ENCODE results near the gene MOB4. TPM values are rescaled to one million over a fixed set of nuclear protein-coding genes. Genes with fewer than 3 reads are reported as not detected.

The MOB4 gene
- total and polyA plus RNA-seq, 10 donors = 15.5 to 38.3 (median 23.7) TPM

- H3K27me3 ChIP-seq (replicated peaks in 1 of 7) = no peaks in the 10 kb centered on the region
- 90 to 99% (median 96%) methylated on average over 2 of the region's 2 CpGs for WGBS, 5 donors
- no peak overlapping the region for H3K4me3 ChIP-seq
- no peak overlapping the region for H3K27ac ChIP-seq
- no peak for DNase-seq
- no peaks in the 10 kb centered on the region for H3K9me3 ChIP-seq
- peaks cover 13 to 45% (median 27%) of the 10 kb centered on the region in 6 donors for H3K4me1 ChIP-seq
- no peak for TF ChIP-seq POLR2AphosphoS5 (IDR thresholded peaks at IDR 0.05)
- TF ChIP-seq CTCF (IDR thresholded peaks at IDR 0.05 in 8 of 11, conservative IDR thresholded peaks at IDR 0.05 in 3 of 11) = no peak
- no peak for TF ChIP-seq POLR2A (IDR thresholded peaks at IDR 0.05)
- intact Hi-C loops (cut with DNase I; ENCODE audit: low total_unique reads) = no loop called here
- H3K36me3 ChIP-seq = peaks cover 0 to 33% (median 20%) of the 10 kb centered on the region in 6 donors
These were observed 11.9 kb upstream of the MOB4 start for GRCh38 chr2:197504000-197504399.

GRCh38 chr2:197504512-197504911, 11.4 kb upstream of the MOB4 start:
- intact Hi-C loops (cut with DNase I; ENCODE audit: low total_unique reads) = no loop called here
- Histone ChIP-seq H3K4me3 (no peak overlapping the region), H3K27me3 (replicated peaks in 1 of 7) (no peaks in the 10 kb centered on the region), H3K36me3 (peaks cover 0 to 33% (median 20%) of the 10 kb centered on the region in 6 donors), H3K9me3 (no peaks in the 10 kb centered on the region), H3K4me1 (peaks cover 13 to 41% (median 27%) of the 10 kb centered on the region in 6 donors), H3K27ac (no peak overlapping the region)
- no peak for DNase-seq
- no peak for TF ChIP-seq CTCF (IDR thresholded peaks at IDR 0.05 in 8 of 11, conservative IDR thresholded peaks at IDR 0.05 in 3 of 11)
- no peak for TF ChIP-seq POLR2A (IDR thresholded peaks at IDR 0.05)
- no peak for TF ChIP-seq POLR2AphosphoS5 (IDR thresholded peaks at IDR 0.05)
- WGBS, 5 donors = 92 to 94% (median 93%) methylated on average over 6 of the region's 6 CpGs

GRCh38 chr2:197506658-197507057, 9.2 kb upstream of the MOB4 start:
- Histone ChIP-seq H3K36me3 (peaks cover 0 to 33% (median 20%) of the 10 kb centered on the region in 6 donors), H3K4me3 (no peak overlapping the region), H3K4me1 (peaks cover 6 to 29% (median 16%) of the 10 kb centered on the region in 6 donors), H3K27ac (no peak overlapping the region), H3K27me3 (replicated peaks in 1 of 7) (no peaks in the 10 kb centered on the region), H3K9me3 (no peaks in the 10 kb centered on the region)
- intact Hi-C loops (cut with DNase I; ENCODE audit: low total_unique reads) = no loop called here
- no peak for DNase-seq
- WGBS, 5 donors = 81 to 90% (median 89%) methylated on average over 5 of the region's 5 CpGs
- no peak for TF ChIP-seq POLR2AphosphoS5 (IDR thresholded peaks at IDR 0.05)
- no peak for TF ChIP-seq CTCF (IDR thresholded peaks at IDR 0.05 in 8 of 11, conservative IDR thresholded peaks at IDR 0.05 in 3 of 11)
- TF ChIP-seq POLR2A (IDR thresholded peaks at IDR 0.05) = no peak

- no peaks in the 10 kb centered on the region for H3K9me3 ChIP-seq
- peaks cover 0 to 10% (median 0%) of the 10 kb centered on the region in 6 donors for H3K36me3 ChIP-seq
- TF ChIP-seq CTCF (IDR thresholded peaks at IDR 0.05 in 8 of 11, conservative IDR thresholded peaks at IDR 0.05 in 3 of 11) (no peak), POLR2AphosphoS5 (IDR thresholded peaks at IDR 0.05) (no peak), POLR2A (IDR thresholded peaks at IDR 0.05) (no peak)
- peak overlapping the region in 5 of 8 donors; percentile 95 to 98 (median 96) for H3K27ac ChIP-seq
- peaks cover 8 to 45% (median 30%) of the 10 kb centered on the region in 6 donors for H3K4me1 ChIP-seq
- WGBS, 5 donors = 84 to 95% (median 92%) methylated on average over 5 of the region's 5 CpGs
- no peak overlapping the region for H3K4me3 ChIP-seq
- DNase-seq = no peak
- intact Hi-C loops (cut with DNase I; ENCODE audit: low total_unique reads) = loop anchor here (10.0 kb wide), 1 partner anchor 59 kb away; the partner anchor contains the start of gene COQ10B
- no peaks in the 10 kb centered on the region for H3K27me3 ChIP-seq (replicated peaks in 1 of 7)
These were observed 2.0 kb upstream of the MOB4 start for GRCh38 chr2:197513915-197514314.

Data from spleen (tissue), 11 donors.